Cardiac muscle cell (in vitro differentiated cells and primary cell): ENCODE data around the gene CRABP2. TPM values are rescaled to one million over a fixed set of nuclear protein-coding genes. Genes with fewer than 3 reads are reported as not detected.
A peak's percentile ranks its signal among the peaks of the same experiment; 100 is the strongest.

ENCODE experiments used
- DNase-seq, 2 donors: peaks; one replicate each; pipeline versions ENCODE4 v3.0.0 to v3.0.0-alpha.2; 2010 to 2017; ENCODE audit warnings: low read depth in 1 of 2, low spot score in 1 of 2
- H3K27ac ChIP-seq: fragments of 200-600 bp; sonication (generic); 2 replicates; pipeline ENCODE4 v1.5.1; 2016
- H3K27me3 ChIP-seq: fragments of 200-600 bp; sonication (generic); 2 replicates; pipeline ENCODE4 v1.6.0; 2016; ENCODE audit warnings: control low read depth
- H3K36me3 ChIP-seq: fragments of 200-600 bp; sonication (generic); 2 replicates; pipeline ENCODE4 v1.5.1; 2016; ENCODE audit warnings: control low read depth
- H3K4me1 ChIP-seq: fragments of 200-600 bp; sonication (generic); 2 replicates; pipeline ENCODE4 v1.8.1; 2017; ENCODE audit warnings: low read depth, mild to moderate bottlenecking, mixed run types
- H3K4me3 ChIP-seq: fragments of 200-600 bp; sonication (generic); 2 replicates; pipeline ENCODE4 v1.5.1; 2016; ENCODE audit warnings: mild to moderate bottlenecking
- H3K9me3 ChIP-seq: fragments of 200-600 bp; sonication (generic); 2 replicates; pipeline ENCODE4 v1.5.1; 2017; ENCODE audit warnings: low read depth, mild to moderate bottlenecking, control low read depth
- polyA plus RNA-seq: library from polyadenylated mRNA; unstranded; fragments of >200 nt; fragmentation: Nextera tagmentation; extraction: Ambion mirVana; gene quantifications from 2 replicates; pipeline ENCODE4 v1.2.1, GENCODE V29; 2016
- total RNA-seq: library from RNA; depleted of rRNA; stranded (reverse); fragments of >200 nt; gene quantifications from 2 replicates; pipeline ENCODE4 v1.2.3, GENCODE V29; 2016
- TF ChIP-seq, protein P1 (sequence below): IDR thresholded peaks from 2 replicates; pipeline ENCODE4 v1.5.1; 2012; ENCODE audit warnings: low read depth, mild to moderate bottlenecking, low read length

The CRABP2 gene
- total and polyA plus RNA-seq, 2 experiments from 2014 or later: 556 to 1,249 TPM

- Histone ChIP-seq H3K9me3 (no peaks in the 10 kb centered on the region), H3K4me3 (no peak overlapping the region), H3K27ac (peak overlapping the region; percentile 86), H3K27me3 (no peaks in the 10 kb centered on the region), H3K4me1 (peaks cover 72% of the 10 kb centered on the region), H3K36me3 (no peaks in the 10 kb centered on the region)
- TF ChIP-seq, protein P1, sequence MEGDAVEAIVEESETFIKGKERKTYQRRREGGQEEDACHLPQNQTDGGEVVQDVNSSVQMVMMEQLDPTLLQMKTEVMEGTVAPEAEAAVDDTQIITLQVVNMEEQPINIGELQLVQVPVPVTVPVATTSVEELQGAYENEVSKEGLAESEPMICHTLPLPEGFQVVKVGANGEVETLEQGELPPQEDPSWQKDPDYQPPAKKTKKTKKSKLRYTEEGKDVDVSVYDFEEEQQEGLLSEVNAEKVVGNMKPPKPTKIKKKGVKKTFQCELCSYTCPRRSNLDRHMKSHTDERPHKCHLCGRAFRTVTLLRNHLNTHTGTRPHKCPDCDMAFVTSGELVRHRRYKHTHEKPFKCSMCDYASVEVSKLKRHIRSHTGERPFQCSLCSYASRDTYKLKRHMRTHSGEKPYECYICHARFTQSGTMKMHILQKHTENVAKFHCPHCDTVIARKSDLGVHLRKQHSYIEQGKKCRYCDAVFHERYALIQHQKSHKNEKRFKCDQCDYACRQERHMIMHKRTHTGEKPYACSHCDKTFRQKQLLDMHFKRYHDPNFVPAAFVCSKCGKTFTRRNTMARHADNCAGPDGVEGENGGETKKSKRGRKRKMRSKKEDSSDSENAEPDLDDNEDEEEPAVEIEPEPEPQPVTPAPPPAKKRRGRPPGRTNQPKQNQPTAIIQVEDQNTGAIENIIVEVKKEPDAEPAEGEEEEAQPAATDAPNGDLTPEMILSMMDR: no peak
- peak; percentile 76 to 89 for DNase-seq
Observed at GRCh38 chr1:156711011-156711817, 5.8 kb upstream of the CRABP2 start.

GRCh38 chr1:156709757-156710489, 4.5 kb upstream of the CRABP2 start:
- DNase-seq: peak in 1 of 2 donors; percentile 78
- TF ChIP-seq, protein P1: no peak
- no peaks in the 10 kb centered on the region for H3K36me3 ChIP-seq
- H3K9me3 ChIP-seq: no peaks in the 10 kb centered on the region
- no peaks in the 10 kb centered on the region for H3K27me3 ChIP-seq
- no peak overlapping the region for H3K4me3 ChIP-seq
- H3K27ac ChIP-seq: peak overlapping the region; percentile 86
- H3K4me1 ChIP-seq: peaks cover 69% of the 10 kb centered on the region

DNA sequence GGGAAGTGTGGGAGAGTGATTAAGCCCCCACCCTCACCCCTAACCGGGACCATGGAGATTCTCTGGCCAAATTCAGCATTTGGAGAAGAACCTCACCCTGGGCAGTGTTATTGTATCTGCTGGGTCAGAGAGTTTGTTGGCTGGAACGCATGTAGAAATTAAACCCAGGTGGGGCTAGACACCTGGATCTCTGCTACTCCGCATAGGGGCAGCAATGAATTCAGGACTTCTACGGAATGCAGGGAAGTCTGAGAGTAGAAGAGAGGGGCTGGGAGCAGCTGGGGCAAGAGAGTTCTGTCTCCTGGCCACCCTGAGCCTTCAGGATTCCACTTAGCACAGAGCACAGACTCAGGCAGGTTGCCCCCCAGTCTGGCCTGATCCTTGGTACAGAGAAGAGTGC, 3.6 kb upstream of the CRABP2 start:
- H3K9me3 ChIP-seq: no peaks in the 10 kb centered on the region
- no peak for DNase-seq
- H3K27ac ChIP-seq: peak overlapping the region; percentile 86
- H3K36me3 ChIP-seq: no peaks in the 10 kb centered on the region
- H3K4me1 ChIP-seq: peaks cover 66% of the 10 kb centered on the region
- H3K27me3 ChIP-seq: no peaks in the 10 kb centered on the region
- no peak overlapping the region for H3K4me3 ChIP-seq
- TF ChIP-seq, protein P1: no peak

- TF ChIP-seq, protein P1: no peak
- DNase-seq: no peak
- no peak overlapping the region for H3K4me3 ChIP-seq
- no peaks in the 10 kb centered on the region for H3K9me3 ChIP-seq
- peaks cover 73% of the 10 kb centered on the region for H3K4me1 ChIP-seq
- H3K27me3 ChIP-seq: no peaks in the 10 kb centered on the region
- H3K36me3 ChIP-seq: no peaks in the 10 kb centered on the region
- H3K27ac ChIP-seq: no peak overlapping the region
Observed at GRCh38 chr1:156708218-156708661, 2.9 kb upstream of the CRABP2 start.

DNA sequence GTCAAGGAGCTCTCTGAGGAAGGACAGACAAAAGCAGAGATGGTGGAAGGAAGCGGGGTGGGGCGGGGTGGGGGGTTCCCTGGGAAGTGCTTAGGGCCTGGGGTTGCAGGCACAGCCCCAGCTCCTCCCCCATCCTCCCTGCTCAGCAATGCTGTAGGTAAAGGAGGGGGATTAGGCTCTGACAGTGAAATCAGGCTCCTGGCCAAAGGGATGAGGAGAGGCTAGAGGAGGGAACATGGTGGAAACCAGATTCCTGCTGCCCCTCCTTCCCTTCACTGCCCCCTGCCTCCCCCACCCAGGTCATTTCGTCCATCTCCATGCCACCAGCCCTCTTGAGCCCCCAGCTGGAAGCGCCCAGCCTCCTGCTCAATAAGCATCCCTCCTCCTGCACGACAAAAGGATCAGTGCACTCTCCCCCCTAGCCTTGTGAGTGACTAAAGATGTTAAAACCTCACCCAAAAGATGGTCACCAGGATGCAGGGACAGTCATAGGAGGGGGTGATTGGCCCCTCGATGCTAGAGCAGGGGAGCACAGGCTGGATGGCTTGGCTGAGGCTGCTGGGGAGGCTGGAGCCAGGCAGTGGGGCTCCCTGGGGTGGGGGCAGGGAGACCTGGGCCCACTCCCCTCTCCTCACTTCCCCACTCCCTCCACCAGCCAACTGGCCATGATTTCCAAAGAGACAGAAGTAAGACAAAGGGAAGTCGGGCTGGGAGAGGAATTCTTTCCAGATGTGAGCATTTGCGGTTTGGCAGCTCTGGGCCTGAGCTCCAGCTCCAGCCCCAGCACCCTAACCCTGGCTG, 2.2 kb upstream of the CRABP2 start:
- Histone ChIP-seq H3K27ac (no peak overlapping the region), H3K36me3 (no peaks in the 10 kb centered on the region), H3K4me1 (peaks cover 68% of the 10 kb centered on the region), H3K9me3 (no peaks in the 10 kb centered on the region), H3K4me3 (no peak overlapping the region), H3K27me3 (no peaks in the 10 kb centered on the region)
- TF ChIP-seq, protein P1: no peak
- peak in 1 of 2 donors; percentile 71 for DNase-seq
